Naive thymus-derived CD8-positive, alpha-beta T cell (primary cell): ENCODE measurements around the gene KAT8. TPM values are rescaled to one million over a fixed set of nuclear protein-coding genes. Genes with fewer than 3 reads are reported as not detected.

Source experiments
- ATAC-seq, 2 donors: fragments of 150-1000 bp; cut with Tn5 transposase in 1 of 2; sonication (Bioruptor Pico), chemical (Tn5 transposase) in 1 of 2; 1 replicate in 1 of 2; 2 replicates in 1 of 2; pipeline ENCODE4 v1.10.0; 2021; ENCODE audit warnings: mild to moderate bottlenecking in 2 of 2, moderate library complexity in 2 of 2
- POLR2A ChIA-PET: fragments of 350-600 bp; sonication (Branson Sonifier 250); formaldehyde crosslinking; loops from one replicate; lab custom pipeline; 2021; ENCODE audit warnings: antibody characterized with exemption; lab: Charles Lee
- DNase-seq, 10 donors: peaks; one replicate each; pipeline versions ENCODE4 v3.0.0 to v3.0.0-alpha.2; 2020 to 2022
- H3K27ac Mint-ChIP-seq, 10 donors: one replicate each; pipeline ENCODE4 v1.8.0; 2020 to 2022; ENCODE audit warnings: mild to moderate bottlenecking in 10 of 10, mixed read lengths in 10 of 10, moderate library complexity in 4 of 10, inconsistent platforms in 1 of 10
- H3K27me3 Mint-ChIP-seq, 5 donors: one replicate each; pipeline ENCODE4 v1.8.0; 2021 to 2022; ENCODE audit warnings: mixed read lengths in 5 of 5
- H3K36me3 Mint-ChIP-seq, 3 donors: one replicate each; pipeline ENCODE4 v1.8.0; 2020 to 2022; ENCODE audit warnings: mixed read lengths in 3 of 3, mild to moderate bottlenecking in 2 of 3, inconsistent platforms in 1 of 3
- H3K4me1 Mint-ChIP-seq, 4 donors: one replicate each; pipeline ENCODE4 v1.8.0; 2021 to 2022; ENCODE audit warnings: mixed read lengths in 4 of 4
- H3K4me3 Mint-ChIP-seq, 10 donors: one replicate each; pipeline ENCODE4 v1.8.0; 2020 to 2022; ENCODE audit warnings: mild to moderate bottlenecking in 10 of 10, mixed read lengths in 10 of 10, moderate library complexity in 6 of 10, inconsistent platforms in 1 of 10
- H3K9me3 Mint-ChIP-seq, 9 donors: one replicate each; pipeline ENCODE4 v1.8.0; 2020 to 2022; ENCODE audit warnings: mixed read lengths in 9 of 9, mild to moderate bottlenecking in 3 of 9, inconsistent platforms in 1 of 9, moderate library complexity in 1 of 9
- polyA plus RNA-seq, 3 donors: library from polyadenylated mRNA; unstranded; fragments of 300-500 nt; fragmentation: Illumina TruSeq; gene quantifications; one replicate each; pipeline ENCODE4 v1.2.3, GENCODE V29; 2021
- total RNA-seq, 8 experiments: library from RNA in 2 of 8; stranded (reverse) in 2 of 8; gene quantifications; one replicate each; pipeline ENCODE4 v1.2.3 and lab custom pipeline; 2021 to 2026

KAT8 gene
- total RNA-seq, result 100 to 1,000 TPM; 118 to 123 TPM
- polyA plus RNA-seq, result 10 to 100 TPM; 58.0 to 90.5 (median 67.4) TPM
- total RNA-seq (lab: John Stamatoyannopoulos, UW), result 80.0 to 118 (median 90.3) reads per million in 6 experiments

DNA sequence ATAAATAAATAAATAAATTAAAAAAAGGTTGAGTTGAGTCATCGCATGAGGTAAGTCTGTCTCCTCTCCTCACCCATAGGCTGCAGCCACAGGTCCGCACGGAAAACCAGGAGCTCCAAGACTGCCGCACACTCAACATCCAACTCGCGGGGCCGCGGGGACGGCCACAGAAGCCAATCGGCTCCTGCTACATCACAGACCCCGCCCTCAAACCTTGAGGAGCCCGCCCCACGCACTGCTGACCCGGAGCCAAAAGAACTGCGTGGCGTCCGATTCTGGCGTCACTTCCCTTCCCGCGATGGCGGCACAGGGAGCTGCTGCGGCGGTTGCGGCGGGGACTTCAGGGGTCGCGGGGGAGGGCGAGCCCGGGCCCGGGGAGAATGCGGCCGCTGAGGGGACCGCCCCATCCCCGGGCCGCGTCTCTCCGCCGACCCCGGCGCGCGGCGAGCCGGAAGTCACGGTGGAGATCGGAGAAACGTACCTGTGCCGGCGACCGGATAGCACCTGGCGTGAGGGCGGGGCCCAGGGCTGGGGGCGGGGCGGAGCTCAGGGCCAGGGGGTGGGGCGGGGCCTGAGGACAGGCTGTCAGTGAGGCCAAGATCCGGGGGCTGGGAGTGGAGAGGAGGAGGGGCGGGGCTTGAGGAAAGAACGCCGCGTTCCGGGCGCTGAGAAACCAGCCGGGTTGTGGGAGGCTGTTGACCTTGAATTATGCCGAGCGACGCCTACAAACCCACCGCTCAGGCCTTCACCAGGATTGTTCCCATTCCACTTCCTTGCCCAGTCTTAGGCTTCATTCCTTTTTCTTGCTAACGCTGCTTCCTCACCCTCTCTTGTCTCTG lies at the start of gene KAT8:
TSS of gene KAT8 (plus strand) at position 281 of the 839 bp plus-strand sequence. CDS start at position 299, 18 bp downstream.
- Mint-ChIP-seq H3K4me1 (peaks cover 18 to 38% (median 24%) of the 10 kb centered on the region in 4 donors), H3K9me3 (no peaks in the 10 kb centered on the region), H3K4me3 (peak within 1 kb of the TSS; percentile 83 to 93 (median 88)), H3K27me3 (no peaks in the 10 kb centered on the region), H3K36me3 (peaks cover 0 to 39% (median 8%) of the 10 kb centered on the region in 3 donors), H3K27ac (peak within 1 kb of the TSS; percentile 68 to 97 (median 94))
- DNase-seq (peak; percentile 93 to 99 (median 98)), ATAC-seq (peak; percentile 92)
- POLR2A ChIA-PET, result interaction anchor here (0.6 to 2.6 kb wide), 45 partner anchors 8 to 645 kb away, joined by 3 to 76 read pairs (median 4); partner anchors contain the start of genes ARMC5, BCKDK, FBRS and FBXL19

DNA sequence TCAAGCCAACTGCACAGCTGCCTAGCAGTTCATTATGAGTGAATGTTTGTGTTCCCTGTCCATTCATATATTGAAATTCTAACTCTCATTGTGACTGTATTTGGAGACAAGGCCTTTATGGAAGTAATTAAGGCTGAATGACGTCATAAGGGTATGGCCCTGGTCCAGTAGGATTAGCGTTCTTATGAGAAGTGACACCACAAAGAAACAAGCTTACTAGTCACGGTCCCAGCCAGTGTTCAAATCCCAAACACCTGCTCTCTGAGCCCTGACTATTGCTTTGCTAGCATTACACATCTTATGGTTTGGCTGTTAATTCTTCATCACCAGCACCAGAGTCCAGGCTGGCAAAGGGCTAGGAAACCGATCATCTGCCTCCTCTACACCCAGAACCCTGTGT lies 45.6 kb upstream of the KAT8 start:
- no peaks in the 10 kb centered on the region for H3K27me3 Mint-ChIP-seq
- peaks cover 0 to 5% (median 2%) of the 10 kb centered on the region in 3 donors for H3K36me3 Mint-ChIP-seq
- peaks cover 24 to 44% (median 41%) of the 10 kb centered on the region in 4 donors for H3K4me1 Mint-ChIP-seq
- DNase-seq (no peak), ATAC-seq (no peak)
- peak overlapping the region in 9 of 10 donors; percentile 2 to 96 (median 88) for H3K27ac Mint-ChIP-seq
- POLR2A ChIA-PET, result interaction anchor here (0.9 to 3.2 kb wide), 3 partner anchors 8 to 70 kb away, joined by 3 to 28 read pairs (median 5); partner anchors contain the start of gene KAT8
- peak overlapping the region; percentile 81 to 97 (median 94) for H3K4me3 Mint-ChIP-seq
- H3K9me3 Mint-ChIP-seq, result no peaks in the 10 kb centered on the region

DNA sequence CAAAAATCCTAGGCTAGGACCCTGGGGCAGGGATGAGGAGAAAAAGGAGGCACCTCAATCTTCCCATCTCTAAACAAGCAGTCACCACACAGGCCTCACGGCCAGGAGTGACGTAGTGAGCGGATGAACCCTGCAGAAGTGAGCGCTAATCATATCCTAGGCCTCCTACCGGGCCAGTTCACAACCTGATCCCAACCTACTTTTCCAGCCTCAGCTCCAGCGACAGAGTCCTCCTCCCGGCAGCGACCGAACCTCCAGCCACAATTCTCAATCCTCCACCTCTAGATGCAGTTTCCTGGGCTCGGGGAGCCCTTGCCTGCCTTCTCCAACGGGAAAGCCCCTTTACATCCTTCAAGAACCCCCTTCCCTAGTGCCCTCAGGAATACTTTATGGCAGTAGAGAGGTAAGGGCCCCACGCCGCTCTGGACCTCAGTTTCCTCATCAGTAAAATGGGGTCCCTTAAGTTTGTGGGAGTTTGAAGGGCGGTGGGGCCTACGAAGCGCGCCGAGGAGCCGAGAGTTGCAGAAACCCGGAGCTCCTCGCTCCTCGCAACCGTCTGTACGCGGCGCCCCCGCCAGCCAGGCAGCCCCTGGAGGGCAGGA lies 44.8 kb upstream of the KAT8 start:
- POLR2A ChIA-PET, result interaction anchor here (0.6 to 3.2 kb wide), 16 partner anchors 8 to 387 kb away, joined by 3 to 45 read pairs (median 12); partner anchors contain the start of genes ARMC5, FUS, KAT8 and PRSS53
- H3K4me1 Mint-ChIP-seq, result peaks cover 24 to 45% (median 42%) of the 10 kb centered on the region in 4 donors
- ATAC-seq, result peak in 1 of 2 donors; percentile 0
- H3K4me3 Mint-ChIP-seq, result peak overlapping the region; percentile 81 to 97 (median 94)
- peak in 3 of 10 donors; percentile 2 to 16 (median 11) for DNase-seq
- peak overlapping the region; percentile 70 to 97 (median 90) for H3K27ac Mint-ChIP-seq
- H3K36me3 Mint-ChIP-seq, result peaks cover 0 to 11% (median 4%) of the 10 kb centered on the region in 3 donors
- H3K27me3 Mint-ChIP-seq, result no peaks in the 10 kb centered on the region
- H3K9me3 Mint-ChIP-seq, result no peaks in the 10 kb centered on the region

DNA sequence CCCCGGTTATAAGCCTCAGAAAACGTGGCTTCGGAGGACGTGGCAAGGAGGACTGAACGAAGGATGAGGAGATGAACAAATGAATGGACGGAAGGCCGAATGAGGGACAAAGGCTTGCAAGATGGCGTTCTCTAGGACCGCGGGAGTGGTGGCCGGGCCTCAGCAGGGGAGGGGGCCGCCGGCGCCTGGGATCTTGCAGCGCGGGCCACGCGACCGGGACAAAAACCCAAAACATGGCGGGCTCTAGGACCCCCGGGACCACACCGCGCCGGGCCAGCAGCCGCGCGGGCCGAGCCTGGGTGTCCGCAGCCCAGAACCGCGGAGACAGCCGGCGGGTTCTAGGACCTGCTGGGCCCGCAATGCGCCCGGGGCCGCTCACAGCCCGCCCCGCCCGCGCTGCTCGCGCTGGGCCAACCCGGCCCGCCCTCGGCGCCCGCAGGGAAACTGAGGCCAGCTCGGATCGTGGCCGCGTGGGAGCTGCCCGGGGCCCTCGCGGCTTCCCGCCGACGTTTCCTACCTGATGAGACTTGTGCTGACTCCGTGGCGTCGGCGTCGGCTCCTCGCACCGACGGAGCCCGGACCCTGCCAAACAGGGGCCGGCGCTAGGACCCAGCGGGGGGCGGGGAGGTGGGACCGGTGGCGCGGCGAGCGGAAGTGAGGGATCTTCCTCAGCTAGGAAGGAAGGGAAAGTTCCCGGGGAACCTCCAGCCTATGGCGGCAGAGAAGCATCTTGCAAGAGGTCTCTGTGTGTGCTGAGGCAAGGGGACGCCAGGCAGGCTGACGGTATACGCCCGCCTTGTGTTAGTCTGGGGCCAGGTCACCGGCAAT lies 44.1 kb upstream of the KAT8 start:
- Mint-ChIP-seq H3K36me3 (peaks cover 0 to 19% (median 9%) of the 10 kb centered on the region in 3 donors), H3K27me3 (no peaks in the 10 kb centered on the region), H3K4me3 (peak overlapping the region; percentile 81 to 97 (median 96)), H3K4me1 (peaks cover 22 to 52% (median 45%) of the 10 kb centered on the region in 4 donors), H3K27ac (peak overlapping the region; percentile 90 to 99 (median 96)), H3K9me3 (no peaks in the 10 kb centered on the region)
- POLR2A ChIA-PET, result interaction anchor here (0.6 to 3.2 kb wide), 29 partner anchors 9 to 796 kb away, joined by 3 to 45 read pairs (median 4); partner anchors contain the start of genes ARMC5, FUS, HSD3B7 and KAT8
- ATAC-seq, result peak; percentile 41 to 52
- DNase-seq, result peak; percentile 73 to 90 (median 84)

DNA sequence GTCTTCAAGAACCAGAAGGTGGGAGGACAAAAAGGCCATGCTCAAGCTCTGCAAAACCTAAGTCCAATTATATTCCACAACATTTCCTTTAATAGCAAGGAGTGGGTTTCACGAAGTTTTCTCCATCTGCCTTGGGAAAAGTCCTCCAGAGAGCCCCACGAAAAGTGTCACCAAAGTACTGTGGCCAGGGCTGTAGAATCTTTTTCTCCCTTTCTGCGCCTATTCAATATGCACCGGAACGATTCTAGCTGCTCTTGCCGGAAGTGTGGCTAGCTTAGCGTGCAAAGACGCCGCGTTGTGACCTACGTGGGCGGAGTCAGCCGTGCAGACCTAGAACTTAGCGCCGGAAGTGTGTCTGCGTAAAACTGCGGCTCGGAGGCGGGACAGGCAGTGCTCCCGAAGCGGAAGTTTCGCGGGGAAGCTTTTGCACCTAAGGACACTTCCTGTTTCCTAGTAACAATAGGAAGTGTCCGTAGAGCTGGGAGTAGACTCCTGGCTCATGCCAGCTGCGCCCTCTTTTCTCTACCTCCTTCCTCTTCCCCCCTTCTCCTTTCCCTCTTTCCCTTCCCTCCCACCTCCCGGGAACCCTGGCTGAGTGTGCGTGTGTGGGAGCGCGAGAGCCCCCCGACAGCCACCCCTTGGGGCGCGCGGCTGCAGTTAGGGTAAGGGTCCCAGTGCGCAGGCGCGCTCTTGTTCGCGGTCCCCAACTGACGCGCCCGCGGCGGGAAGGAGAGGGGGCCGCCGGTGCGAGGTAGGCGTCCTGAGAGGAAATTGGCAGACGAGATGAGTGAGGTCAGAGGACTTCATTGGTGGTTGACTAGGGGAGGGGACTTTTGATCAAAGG lies 43.3 kb upstream of the KAT8 start, which contains the start of the genes ZNF646 and ZNF668:
TSS of gene ZNF646 (plus strand) at position 453 of the 844 bp plus-strand sequence. CDS start 1,903 bp downstream, outside the sequence.
TSS of gene ZNF668 (minus strand) at position 271 of the 844 bp plus-strand sequence. CDS start 9,781 bp downstream, outside the sequence.
- Mint-ChIP-seq H3K36me3 (peaks cover 0 to 27% (median 9%) of the 10 kb centered on the region in 3 donors), H3K4me3 (peak within 1 kb of the TSS; percentile 81 to 97 (median 96)), H3K9me3 (no peaks in the 10 kb centered on the region), H3K4me1 (peaks cover 21 to 52% (median 45%) of the 10 kb centered on the region in 4 donors), H3K27me3 (no peaks in the 10 kb centered on the region), H3K27ac (peak within 1 kb of the TSS; percentile 90 to 99 (median 96))
- ATAC-seq (peak; percentile 80 to 84), DNase-seq (peak; percentile 90 to 99 (median 98))
- POLR2A ChIA-PET, result interaction anchor here (0.5 to 3.2 kb wide), 28 partner anchors 10 to 795 kb away, joined by 3 to 45 read pairs (median 4); partner anchors contain the start of genes ARMC5, FUS, HSD3B7 and KAT8

DNA sequence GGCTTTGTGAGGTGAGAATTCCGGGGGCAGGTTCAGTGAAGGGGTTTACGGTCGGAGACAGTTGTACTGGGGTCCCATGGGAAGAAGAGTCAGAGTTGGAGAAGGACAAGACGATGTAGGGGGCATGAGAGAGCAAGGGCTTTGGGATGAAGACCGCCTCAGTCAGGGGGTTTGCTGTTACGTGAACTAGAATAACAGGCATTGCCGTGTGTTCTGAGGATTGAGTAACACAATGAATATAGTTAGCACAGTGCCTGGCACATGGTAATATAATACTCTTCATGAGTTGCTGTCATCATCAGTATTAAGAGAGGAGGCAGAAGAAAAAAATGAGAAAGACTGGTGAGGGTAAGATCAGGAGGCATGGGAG lies 42.7 kb upstream of the KAT8 start:
- Mint-ChIP-seq H3K4me1 (peaks cover 21 to 54% (median 46%) of the 10 kb centered on the region in 4 donors), H3K36me3 (peaks cover 0 to 33% (median 9%) of the 10 kb centered on the region in 3 donors), H3K9me3 (no peaks in the 10 kb centered on the region), H3K27me3 (no peaks in the 10 kb centered on the region), H3K4me3 (peak overlapping the region; percentile 81 to 96 (median 92)), H3K27ac (peak overlapping the region; percentile 90 to 99 (median 96))
- no peak for DNase-seq
- ATAC-seq, result no peak
- POLR2A ChIA-PET, result interaction anchor here (1.2 to 3.2 kb wide), 14 partner anchors 11 to 795 kb away, joined by 3 to 45 read pairs (median 15); partner anchors contain the start of genes ARMC5, FUS, KAT8 and ORAI3

DNA sequence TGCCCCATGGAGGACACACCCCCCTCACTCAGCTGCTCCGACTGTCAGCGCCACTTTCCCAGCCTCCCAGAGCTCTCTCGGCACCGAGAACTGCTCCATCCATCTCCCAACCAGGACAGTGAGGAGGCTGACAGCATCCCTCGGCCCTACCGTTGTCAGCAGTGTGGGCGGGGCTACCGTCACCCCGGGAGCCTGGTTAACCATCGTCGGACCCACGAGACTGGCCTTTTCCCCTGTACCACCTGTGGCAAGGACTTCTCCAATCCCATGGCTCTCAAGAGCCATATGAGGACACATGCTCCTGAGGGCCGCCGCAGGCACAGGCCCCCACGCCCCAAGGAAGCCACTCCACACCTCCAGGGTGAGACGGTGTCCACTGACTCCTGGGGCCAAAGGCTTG lies 41.1 kb upstream of the KAT8 start:
- Mint-ChIP-seq H3K4me3 (peak overlapping the region in 6 of 10 donors; percentile 13 to 92 (median 54)), H3K4me1 (peaks cover 21 to 61% (median 53%) of the 10 kb centered on the region in 4 donors), H3K9me3 (no peaks in the 10 kb centered on the region), H3K27me3 (no peaks in the 10 kb centered on the region), H3K27ac (peak overlapping the region in 6 of 10 donors; percentile 85 to 99 (median 96)), H3K36me3 (peaks cover 0 to 42% (median 9%) of the 10 kb centered on the region in 3 donors)
- POLR2A ChIA-PET, result interaction anchor here (0.6 to 1.3 kb wide), 3 partner anchors 41 to 104 kb away, joined by 3 to 4 read pairs (median 4); partner anchors contain the start of genes FUS and KAT8
- DNase-seq (peak in 1 of 10 donors; percentile 52), ATAC-seq (no peak)

DNA sequence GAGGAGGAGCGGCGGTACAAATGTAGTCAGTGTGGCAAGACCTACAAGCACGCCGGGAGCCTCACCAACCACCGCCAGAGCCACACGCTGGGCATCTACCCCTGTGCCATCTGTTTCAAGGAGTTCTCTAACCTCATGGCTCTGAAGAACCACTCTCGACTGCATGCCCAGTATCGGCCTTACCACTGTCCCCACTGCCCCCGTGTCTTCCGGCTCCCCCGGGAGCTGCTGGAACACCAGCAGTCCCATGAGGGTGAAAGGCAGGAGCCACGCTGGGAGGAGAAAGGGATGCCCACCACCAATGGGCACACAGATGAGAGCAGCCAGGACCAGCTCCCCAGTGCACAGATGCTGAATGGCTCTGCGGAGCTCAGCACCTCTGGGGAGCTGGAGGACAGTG lies 40.4 kb upstream of the KAT8 start:
- ATAC-seq (no peak), DNase-seq (peak in 1 of 10 donors; percentile 43)
- Mint-ChIP-seq H3K27ac (peak overlapping the region in 1 of 10 donors; percentile 56), H3K4me3 (no peak overlapping the region), H3K27me3 (no peaks in the 10 kb centered on the region), H3K9me3 (no peaks in the 10 kb centered on the region), H3K36me3 (peaks cover 0 to 43% (median 9%) of the 10 kb centered on the region in 3 donors), H3K4me1 (peaks cover 17 to 62% (median 49%) of the 10 kb centered on the region in 4 donors)
- POLR2A ChIA-PET, result no interaction called here

DNA sequence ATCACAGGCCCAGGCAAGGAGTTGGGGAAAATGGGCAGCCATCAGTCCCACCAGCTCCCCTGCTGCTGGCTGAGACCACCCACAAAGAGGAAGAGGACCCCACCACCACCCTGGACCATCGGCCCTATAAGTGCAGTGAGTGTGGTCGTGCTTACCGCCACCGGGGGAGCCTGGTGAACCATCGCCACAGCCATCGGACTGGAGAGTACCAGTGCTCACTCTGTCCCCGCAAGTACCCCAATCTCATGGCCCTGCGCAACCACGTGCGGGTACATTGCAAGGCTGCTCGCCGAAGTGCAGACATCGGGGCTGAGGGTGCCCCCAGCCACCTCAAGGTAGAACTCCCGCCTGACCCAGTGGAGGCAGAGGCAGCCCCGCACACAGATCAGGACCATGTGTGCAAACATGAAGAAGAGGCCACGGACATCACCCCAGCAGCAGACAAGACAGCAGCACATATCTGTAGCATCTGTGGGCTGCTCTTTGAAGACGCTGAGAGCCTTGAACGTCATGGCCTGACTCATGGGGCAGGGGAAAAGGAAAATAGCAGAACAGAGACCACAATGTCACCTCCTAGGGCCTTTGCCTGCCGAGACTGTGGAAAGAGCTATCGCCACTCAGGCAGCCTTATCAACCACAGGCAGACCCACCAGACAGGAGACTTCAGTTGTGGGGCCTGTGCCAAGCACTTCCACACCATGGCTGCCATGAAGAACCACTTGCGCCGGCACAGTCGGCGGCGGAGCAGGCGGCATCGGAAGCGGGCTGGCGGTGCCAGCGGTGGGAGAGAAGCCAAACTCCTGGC lies 39.7 kb upstream of the KAT8 start:
- ATAC-seq, result no peak
- Mint-ChIP-seq H3K4me1 (peaks cover 13 to 60% (median 46%) of the 10 kb centered on the region in 4 donors), H3K36me3 (peaks cover 0 to 49% (median 9%) of the 10 kb centered on the region in 3 donors), H3K4me3 (peak overlapping the region in 2 of 10 donors; percentile 36 to 54), H3K9me3 (no peaks in the 10 kb centered on the region), H3K27ac (peak overlapping the region in 3 of 10 donors; percentile 20 to 72 (median 53)), H3K27me3 (no peaks in the 10 kb centered on the region)
- POLR2A ChIA-PET, result no interaction called here
- DNase-seq, result peak in 1 of 10 donors; percentile 31
